Measurements from ENCODE around the gene F2. TPM values are rescaled to one million over a fixed set of nuclear protein-coding genes. Genes with fewer than 3 reads are reported as not detected.
"Not testable (repeated sequence)": the region's sequence is repeated elsewhere in the genome, so short reads cannot be mapped to it uniquely, and the experiment has no call there.

Gene F2
- total and polyA plus RNA-seq, 2 experiments from 2014 or later, result not detected

DNA sequence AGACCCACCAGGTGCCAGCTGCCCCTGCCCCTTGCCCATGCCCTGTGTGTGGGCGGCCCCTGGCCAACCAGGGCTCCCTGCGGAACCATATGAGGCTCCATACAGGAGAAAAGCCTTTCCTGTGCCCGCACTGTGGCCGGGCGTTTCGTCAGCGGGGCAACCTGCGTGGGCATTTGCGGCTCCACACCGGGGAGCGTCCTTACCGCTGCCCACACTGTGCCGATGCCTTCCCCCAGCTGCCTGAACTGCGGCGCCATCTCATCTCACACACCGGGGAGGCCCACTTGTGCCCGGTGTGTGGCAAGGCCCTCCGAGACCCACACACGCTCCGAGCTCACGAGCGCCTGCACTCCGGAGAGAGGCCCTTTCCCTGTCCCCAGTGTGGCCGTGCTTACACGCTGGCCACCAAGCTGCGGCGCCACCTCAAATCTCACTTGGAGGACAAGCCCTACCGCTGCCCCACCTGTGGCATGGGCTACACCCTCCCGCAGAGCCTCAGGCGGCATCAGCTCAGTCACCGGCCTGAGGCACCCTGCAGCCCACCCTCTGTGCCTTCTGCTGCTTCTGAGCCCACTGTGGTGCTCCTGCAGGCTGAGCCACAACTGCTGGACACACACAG lies 13.8 kb upstream of the F2 start:
- Histone ChIP-seq H3K4me2 (ENCODE audit: unreplicated experiment) (no peak overlapping the region), H3K9ac (no peak overlapping the region), H3K9me2 (ENCODE audit: insufficient read depth) (no peaks in the 10 kb centered on the region), H3F3A (ENCODE audit: insufficient read depth) (peaks cover 9% of the 10 kb centered on the region), H3K4me3 (no peak overlapping the region), H3K36me3 (ENCODE audit: low read depth) (peaks cover 18% of the 10 kb centered on the region; the same call in 1 of the 2 replicates), H3K27me3 (replicated peaks; ENCODE audit: insufficient read depth) (no peaks in the 10 kb centered on the region), H2AFZ (no peak overlapping the region), H4K20me1 (ENCODE audit: insufficient read depth) (no peaks in the 10 kb centered on the region), H3K27ac (no peak overlapping the region), H3K4me1 (ENCODE audit: insufficient read depth) (peaks cover 8% of the 10 kb centered on the region; the same call in 1 of the 2 replicates), H3K79me2 (ENCODE audit: insufficient read depth) (peaks cover 54% of the 10 kb centered on the region), H3K9me3 (ENCODE audit: low read depth) (no peaks in the 10 kb centered on the region)
- TF ChIP-seq EZH2phosphoT487 (IDR thresholded peaks at IDR 0.05; ENCODE audit: insufficient read depth, low read depth) (no peak), EZH2 (IDR thresholded peaks at IDR 0.05; ENCODE audit: insufficient read depth, poor library complexity, severe bottlenecking) (no peak)
- in situ Hi-C loops (cut with MboI), result no loop called here
- WGBS, 2 experiments (ENCODE audit: low coverage in 1 of 2, low lambda C conversion rate in 2 of 2, missing lambda C conversion rate in 2 of 2), result 95 to 97% methylated on average over 26 to 31 of the region's 31 CpGs
- DNase-seq, result no peak

DNA sequence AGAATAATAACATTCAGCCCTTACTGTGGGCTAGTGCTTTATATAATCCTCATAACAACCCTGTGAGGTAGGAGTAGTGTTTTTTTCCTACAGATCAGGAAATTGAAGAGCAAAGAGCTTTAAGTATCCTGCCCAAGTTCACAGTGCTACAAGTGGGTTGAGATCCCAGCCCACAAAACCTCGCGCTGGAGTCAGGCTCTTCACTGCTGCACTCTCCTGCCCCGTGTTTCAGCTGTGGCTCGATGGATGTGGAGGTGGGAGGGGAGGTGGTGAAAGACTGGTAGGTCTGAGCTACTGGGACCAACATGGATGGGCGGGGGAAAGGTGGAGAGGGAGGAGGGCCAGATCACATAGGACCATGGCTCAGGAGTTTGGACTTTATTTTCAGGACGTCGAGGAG lies 12.1 kb upstream of the F2 start:
- Histone ChIP-seq H3K4me2 (ENCODE audit: unreplicated experiment) (no peak overlapping the region), H3F3A (ENCODE audit: insufficient read depth) (peaks cover 21% of the 10 kb centered on the region), H3K4me1 (ENCODE audit: insufficient read depth) (peaks cover 16% of the 10 kb centered on the region), H3K27ac (no peak overlapping the region), H3K36me3 (ENCODE audit: low read depth) (peaks cover 18% of the 10 kb centered on the region; the same call in 1 of the 2 replicates), H3K4me3 (no peak overlapping the region), H2AFZ (no peak overlapping the region), H3K27me3 (replicated peaks; ENCODE audit: insufficient read depth) (no peaks in the 10 kb centered on the region), H3K9ac (no peak overlapping the region), H4K20me1 (ENCODE audit: insufficient read depth) (no peaks in the 10 kb centered on the region), H3K9me3 (ENCODE audit: low read depth) (no peaks in the 10 kb centered on the region), H3K9me2 (ENCODE audit: insufficient read depth) (no peaks in the 10 kb centered on the region), H3K79me2 (ENCODE audit: insufficient read depth) (peaks cover 42% of the 10 kb centered on the region)
- in situ Hi-C loops (cut with MboI), result no loop called here
- DNase-seq, result no peak
- 83 to 89% methylated on average over 7 of the region's 7 CpGs for WGBS, 2 experiments (ENCODE audit: low coverage in 1 of 2, low lambda C conversion rate in 2 of 2, missing lambda C conversion rate in 2 of 2)
- TF ChIP-seq EZH2 (IDR thresholded peaks at IDR 0.05; ENCODE audit: insufficient read depth, poor library complexity, severe bottlenecking) (no peak), EZH2phosphoT487 (IDR thresholded peaks at IDR 0.05; ENCODE audit: insufficient read depth, low read depth) (no peak)

DNA sequence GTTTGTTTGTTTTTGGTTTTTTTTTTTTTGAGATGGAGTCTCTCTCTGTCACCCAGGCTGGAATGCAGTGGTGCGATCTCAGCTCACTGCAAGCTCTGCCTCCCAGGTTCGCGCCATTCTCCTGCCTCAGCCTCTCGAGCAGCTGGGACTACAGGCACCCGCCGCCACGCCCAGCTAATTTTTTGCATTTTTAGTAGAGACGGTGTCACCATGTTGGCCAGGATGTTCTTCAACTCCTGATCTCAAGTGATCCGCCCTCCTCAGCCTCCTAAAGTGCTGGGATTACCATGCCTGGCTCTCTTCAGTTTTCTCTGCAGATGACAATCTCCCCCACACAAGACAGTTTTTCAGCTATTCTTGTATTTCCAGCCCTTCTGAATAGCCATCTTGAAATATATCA lies 9.7 kb upstream of the F2 start:
- peaks cover 28% of the 10 kb centered on the region for H3F3A ChIP-seq (ENCODE audit: insufficient read depth)
- peaks cover 17% of the 10 kb centered on the region; the same call in 1 of the 2 replicates for H3K79me2 ChIP-seq (ENCODE audit: insufficient read depth)
- H3K9me2 ChIP-seq (ENCODE audit: insufficient read depth); H3K4me2 ChIP-seq (ENCODE audit: unreplicated experiment); H2AFZ ChIP-seq; H4K20me1 ChIP-seq (ENCODE audit: insufficient read depth); H3K4me3 ChIP-seq; in situ Hi-C loops (cut with MboI); DNase-seq; H3K27ac ChIP-seq; H3K9ac ChIP-seq; H3K27me3 ChIP-seq (replicated peaks; ENCODE audit: insufficient read depth); H3K9me3 ChIP-seq (ENCODE audit: low read depth): not testable (repeated sequence)
- 81 to 83% methylated on average over 9 of the region's 9 CpGs for WGBS, 2 experiments (ENCODE audit: low coverage in 1 of 2, low lambda C conversion rate in 2 of 2, missing lambda C conversion rate in 2 of 2)
- peaks cover 17% of the 10 kb centered on the region for H3K4me1 ChIP-seq (ENCODE audit: insufficient read depth)
- peaks cover 13% of the 10 kb centered on the region; the same call in 1 of the 2 replicates for H3K36me3 ChIP-seq (ENCODE audit: low read depth)

DNA sequence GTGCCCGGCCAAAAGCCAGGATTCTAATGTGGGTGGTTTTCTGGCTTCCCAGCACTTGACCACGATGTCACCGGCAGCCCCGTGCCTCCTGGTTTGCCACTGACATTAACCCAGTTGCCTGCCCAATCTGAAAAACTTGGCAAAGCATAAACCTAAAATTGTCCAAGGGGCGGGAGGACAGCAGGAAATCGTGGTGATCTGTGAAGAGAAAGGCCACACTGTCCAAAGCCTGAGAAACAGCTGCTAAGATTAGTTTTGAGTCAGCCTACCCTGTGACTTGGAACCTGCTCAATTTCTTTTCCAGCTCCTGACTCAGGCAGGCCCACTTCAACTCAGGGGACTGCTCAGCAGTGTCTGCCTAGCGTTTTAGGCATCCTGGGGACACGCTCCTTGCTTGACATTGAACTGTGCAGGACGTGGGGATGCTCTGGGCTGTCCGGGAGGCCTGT lies 8.2 kb upstream of the F2 start:
- H3K27ac ChIP-seq, result peak overlapping the region; percentile 98
- WGBS, 2 experiments (ENCODE audit: low coverage in 1 of 2, low lambda C conversion rate in 2 of 2, missing lambda C conversion rate in 2 of 2), result 3% methylated on average over 10 of the region's 10 CpGs

More for the DNA sequence above, 8.2 kb upstream of the F2 start:
- Histone ChIP-seq H3K36me3 (ENCODE audit: low read depth) (peaks cover 8% of the 10 kb centered on the region; the same call in 1 of the 2 replicates), H4K20me1 (ENCODE audit: insufficient read depth) (no peaks in the 10 kb centered on the region), H3K4me1 (ENCODE audit: insufficient read depth) (peaks cover 25% of the 10 kb centered on the region), H3K27me3 (replicated peaks; ENCODE audit: insufficient read depth) (no peaks in the 10 kb centered on the region), H3K4me2 (ENCODE audit: unreplicated experiment) (peak overlapping the region; percentile 50), H3K9me2 (ENCODE audit: insufficient read depth) (no peaks in the 10 kb centered on the region), H3K9ac (peak overlapping the region; percentile 82), H3K9me3 (ENCODE audit: low read depth) (no peaks in the 10 kb centered on the region), H3K79me2 (ENCODE audit: insufficient read depth) (peaks cover 8% of the 10 kb centered on the region; the same call in 1 of the 2 replicates), H3F3A (ENCODE audit: insufficient read depth) (peaks cover 33% of the 10 kb centered on the region), H2AFZ (peak overlapping the region; percentile 76), H3K4me3 (no peak overlapping the region)
- in situ Hi-C loops (cut with MboI), result no loop called here
- peak; percentile 98 for DNase-seq
- no peak for TF ChIP-seq EZH2 (IDR thresholded peaks at IDR 0.05; ENCODE audit: insufficient read depth, poor library complexity, severe bottlenecking)
- TF ChIP-seq EZH2phosphoT487 (IDR thresholded peaks at IDR 0.05; ENCODE audit: insufficient read depth, low read depth), result no peak
